HEK293T (cell line): ENCODE data around the gene ARL6.

Experiments
- ARNT ChIP-seq: fragments of 450-650 bp; IDR thresholded peaks from 2 replicates; pipeline ENCODE4 v1.6.1; 2017; ENCODE audit warnings: mild to moderate bottlenecking
- BHLHE40 ChIP-seq: fragments of 450-650 bp; IDR thresholded peaks from 2 replicates; pipeline ENCODE4 v1.6.1; 2016; ENCODE audit warnings: mild to moderate bottlenecking, moderate library complexity, borderline replicate concordance
- ELF4 ChIP-seq: fragments of 450-650 bp; IDR thresholded peaks from 2 replicates; pipeline ENCODE4 v1.6.1; 2017; ENCODE audit warnings: antibody characterized with exemption
- FOXA1 ChIP-seq: fragments of 450-650 bp; IDR thresholded peaks from 2 replicates; pipeline ENCODE4 v1.6.1; 2016; ENCODE audit warnings: mild to moderate bottlenecking
- FOXK2 ChIP-seq: fragments of 450-650 bp; IDR thresholded peaks from 2 replicates; pipeline ENCODE4 v1.6.1; 2016; ENCODE audit warnings: mild to moderate bottlenecking
- FOXM1 ChIP-seq: fragments of 450-650 bp; IDR thresholded peaks from 2 replicates; pipeline ENCODE4 v1.6.1; 2017; ENCODE audit warnings: mild to moderate bottlenecking, borderline replicate concordance
- LEF1 ChIP-seq: fragments of 450-650 bp; IDR thresholded peaks from 2 replicates; pipeline ENCODE4 v1.6.1; 2017; ENCODE audit warnings: mild to moderate bottlenecking, borderline replicate concordance
- SP1 ChIP-seq: fragments of 450-650 bp; IDR thresholded peaks from 2 replicates; pipeline ENCODE4 v1.6.1; 2017
- TARDBP ChIP-seq: fragments of 450-650 bp; IDR thresholded peaks from 2 replicates; pipeline ENCODE4 v1.6.1; 2016
- ZNF384 ChIP-seq: fragments of 450-650 bp; IDR thresholded peaks from 2 replicates; pipeline ENCODE4 v1.6.1; 2016
- TF ChIP-seq, protein P1 (sequence below): fragments of 450-650 bp; IDR thresholded peaks from 2 replicates; pipeline ENCODE4 v1.6.1; 2016

- TF ChIP-seq FOXK2 (no peak), ELF4 (no peak), LEF1 (no peak), BHLHE40 (no peak), FOXM1 (no peak), ZNF384 (no peak), ARNT (no peak), SP1 (no peak), TARDBP (no peak), FOXA1 (no peak)
- TF ChIP-seq, protein P1, sequence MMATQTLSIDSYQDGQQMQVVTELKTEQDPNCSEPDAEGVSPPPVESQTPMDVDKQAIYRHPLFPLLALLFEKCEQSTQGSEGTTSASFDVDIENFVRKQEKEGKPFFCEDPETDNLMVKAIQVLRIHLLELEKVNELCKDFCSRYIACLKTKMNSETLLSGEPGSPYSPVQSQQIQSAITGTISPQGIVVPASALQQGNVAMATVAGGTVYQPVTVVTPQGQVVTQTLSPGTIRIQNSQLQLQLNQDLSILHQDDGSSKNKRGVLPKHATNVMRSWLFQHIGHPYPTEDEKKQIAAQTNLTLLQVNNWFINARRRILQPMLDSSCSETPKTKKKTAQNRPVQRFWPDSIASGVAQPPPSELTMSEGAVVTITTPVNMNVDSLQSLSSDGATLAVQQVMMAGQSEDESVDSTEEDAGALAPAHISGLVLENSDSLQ, result no peak
These were observed 56.2 kb downstream of the ARL6 start for GRCh38 chr3:97820780-97821179.
